HL-60 (cell line): ENCODE results near the gene NRL.

Source experiments
- DNase-seq, 2 experiments: peaks; one replicate each; pipeline ENCODE4 v3.0.0-alpha.2; 2010 to 2020; ENCODE audit warnings: low read depth in 1 of 2, low spot score in 1 of 2
- H3K27ac ChIP-seq: fragments of 250-450 bp; sonication (Bioruptor Pico); replicated peaks from 2 replicates; pipeline ENCODE4 v1.5.1; 2020; ENCODE audit warnings: mild to moderate bottlenecking, moderate library complexity
- H3K27me3 ChIP-seq: fragments of 250-450 bp; sonication (Bioruptor Pico); 2 replicates; pipeline ENCODE4 v1.5.1; 2021; ENCODE audit warnings: mild to moderate bottlenecking, moderate library complexity; ENCODE audit not compliant: insufficient read depth, poor library complexity, severe bottlenecking
- H3K4me3 ChIP-seq: replicated peaks from 2 replicates; pipeline ENCODE4 v1.5.1; 2011; ENCODE audit warnings: mild to moderate bottlenecking, control low read depth, low read length; ENCODE audit not compliant: insufficient read depth
- GABPA ChIP-seq: IDR thresholded peaks from 2 replicates; pipeline ENCODE4 v1.6.1; 2012; ENCODE audit warnings: low read depth
- POLR2AphosphoS5 ChIP-seq: IDR thresholded peaks from 2 replicates; pipeline ENCODE4 v1.6.1; 2012; ENCODE audit warnings: low read depth
- REST ChIP-seq: IDR thresholded peaks from 2 replicates; pipeline ENCODE4 v1.6.1; 2012; ENCODE audit warnings: low read depth; ENCODE audit not compliant: insufficient replicate concordance
- SPI1 ChIP-seq: IDR thresholded peaks from 2 replicates; pipeline ENCODE4 v1.6.1; 2012; ENCODE audit warnings: low read depth, mild to moderate bottlenecking, borderline replicate concordance
- TF ChIP-seq, protein P1 (sequence below): IDR thresholded peaks from one replicate; pipeline ENCODE4 v1.5.1; 2011; ENCODE audit warnings: low read length, control low read depth, inconsistent platforms; ENCODE audit not compliant: insufficient read depth

Gene NRL

GRCh38 chr14:24058951-24059475, 55.7 kb downstream of the NRL start:
- no peak for DNase-seq

GRCh38 chr14:24058260-24058950, 56.3 kb downstream of the NRL start:
- Histone ChIP-seq H3K27me3 (peaks cover 5% of the 10 kb centered on the region), H3K27ac (no peak overlapping the region), H3K4me3 (no peak overlapping the region)
- TF ChIP-seq, protein P1, sequence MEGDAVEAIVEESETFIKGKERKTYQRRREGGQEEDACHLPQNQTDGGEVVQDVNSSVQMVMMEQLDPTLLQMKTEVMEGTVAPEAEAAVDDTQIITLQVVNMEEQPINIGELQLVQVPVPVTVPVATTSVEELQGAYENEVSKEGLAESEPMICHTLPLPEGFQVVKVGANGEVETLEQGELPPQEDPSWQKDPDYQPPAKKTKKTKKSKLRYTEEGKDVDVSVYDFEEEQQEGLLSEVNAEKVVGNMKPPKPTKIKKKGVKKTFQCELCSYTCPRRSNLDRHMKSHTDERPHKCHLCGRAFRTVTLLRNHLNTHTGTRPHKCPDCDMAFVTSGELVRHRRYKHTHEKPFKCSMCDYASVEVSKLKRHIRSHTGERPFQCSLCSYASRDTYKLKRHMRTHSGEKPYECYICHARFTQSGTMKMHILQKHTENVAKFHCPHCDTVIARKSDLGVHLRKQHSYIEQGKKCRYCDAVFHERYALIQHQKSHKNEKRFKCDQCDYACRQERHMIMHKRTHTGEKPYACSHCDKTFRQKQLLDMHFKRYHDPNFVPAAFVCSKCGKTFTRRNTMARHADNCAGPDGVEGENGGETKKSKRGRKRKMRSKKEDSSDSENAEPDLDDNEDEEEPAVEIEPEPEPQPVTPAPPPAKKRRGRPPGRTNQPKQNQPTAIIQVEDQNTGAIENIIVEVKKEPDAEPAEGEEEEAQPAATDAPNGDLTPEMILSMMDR: peak; percentile 89
- TF ChIP-seq GABPA: no peak
- no peak for TF ChIP-seq REST
- DNase-seq: peak in 1 of 2 experiments; percentile 72

More at GRCh38 chr14:24058951-24059475, 55.7 kb downstream of the NRL start:
- Histone ChIP-seq H3K27me3 (peaks cover 2% of the 10 kb centered on the region), H3K4me3 (no peak overlapping the region), H3K27ac (no peak overlapping the region)
- TF ChIP-seq REST (no peak), GABPA (no peak), POLR2AphosphoS5 (no peak), SPI1 (no peak)
- TF ChIP-seq, protein P1: no peak

GRCh38 chr14:24057867-24058259, 56.9 kb downstream of the NRL start:
- peaks cover 11% of the 10 kb centered on the region for H3K27me3 ChIP-seq
- DNase-seq: no peak
- no peak overlapping the region for H3K4me3 ChIP-seq
- TF ChIP-seq SPI1 (no peak), REST (no peak), GABPA (no peak), POLR2AphosphoS5 (no peak)
- TF ChIP-seq, protein P1: no peak
- H3K27ac ChIP-seq: no peak overlapping the region
